HEK293 (cell line): Measurements from ENCODE around the gene RBM15B.

Source experiments
- CTCF ChIA-PET: fragments of 350-600 bp; formaldehyde crosslinking; extraction: SDS; loops from one replicate; lab custom pipeline; 2021; ENCODE audit warnings: antibody characterized with exemption; lab: Yijun Ruan, JAX
- POLR2A ChIA-PET: fragments of 300-600 bp; formaldehyde crosslinking; extraction: SDS; loops from one replicate; lab custom pipeline; 2020; ENCODE audit warnings: antibody characterized with exemption, inconsistent platforms; lab: Yijun Ruan, JAX
- H3K27ac ChIP-seq: fragments of 200-500 bp; sonication (Bioruptor generic); 2 replicates; pipeline ENCODE4 v1.5.1; 2014; ENCODE audit warnings: low read depth, low read length, control low read depth, inconsistent platforms; ENCODE audit errors: extremely low read depth
- H3K36me3 ChIP-seq, 2 experiments: fragments of 200-500 bp in 1 of 2; sonication (Bioruptor generic) in 1 of 2; 1 replicate in 1 of 2; 2 replicates in 1 of 2; pipeline ENCODE4 v1.5.1; 2014 to 2017; ENCODE audit warnings: inconsistent platforms in 2 of 2, low read length in 2 of 2; ENCODE audit not compliant: control insufficient read depth in 2 of 2, insufficient read depth in 1 of 2
- H3K4me1 ChIP-seq: fragments of 200-500 bp; sonication (Bioruptor generic); 2 replicates; pipeline ENCODE4 v1.5.1; 2014; ENCODE audit warnings: mild to moderate bottlenecking, low read length, inconsistent platforms; ENCODE audit not compliant: control insufficient read depth, insufficient read depth
- H3K4me3 ChIP-seq: 2 replicates; pipeline ENCODE4 v1.5.1; 2011; ENCODE audit warnings: low read depth, mild to moderate bottlenecking, control low read depth, low read length, moderate library complexity
- H3K9me3 ChIP-seq: fragments of 200-500 bp; sonication (Bioruptor generic); 2 replicates; pipeline ENCODE4 v1.5.1; 2014; ENCODE audit warnings: low read depth, low read length, inconsistent platforms; ENCODE audit not compliant: control insufficient read depth, insufficient read depth
- OSR2 ChIP-seq: fragments of 450-650 bp; formaldehyde crosslinking; IDR thresholded peaks from 2 replicates; pipeline ENCODE4 v1.5.1; 2016; ENCODE audit warnings: missing biosample characterization, missing genetic modification characterization
- PRDM4 ChIP-seq: fragments of 450-650 bp; formaldehyde crosslinking; IDR thresholded peaks from 2 replicates; pipeline ENCODE4 v1.5.1; 2017; ENCODE audit warnings: missing biosample characterization, missing genetic modification characterization
- SCRT2 ChIP-seq: fragments of 450-650 bp; formaldehyde crosslinking; IDR thresholded peaks from 2 replicates; pipeline ENCODE4 v1.5.1; 2016; ENCODE audit warnings: missing biosample characterization, missing genetic modification characterization
- ZBTB7A ChIP-seq: fragments of 450-650 bp; formaldehyde crosslinking; IDR thresholded peaks from 2 replicates; pipeline ENCODE4 v1.5.1; 2016; ENCODE audit warnings: low read depth, missing biosample characterization, missing genetic modification characterization
- ZNF138 ChIP-seq: fragments of 450-650 bp; formaldehyde crosslinking; IDR thresholded peaks from 2 replicates; pipeline ENCODE4 v1.5.1; 2016; ENCODE audit warnings: missing biosample characterization, missing genetic modification characterization, borderline replicate concordance
- ZNF140 ChIP-seq: fragments of 450-650 bp; formaldehyde crosslinking; IDR thresholded peaks from 2 replicates; pipeline ENCODE4 v1.5.1; 2016; ENCODE audit warnings: missing biosample characterization, missing genetic modification characterization
- ZNF155 ChIP-seq: fragments of 450-650 bp; formaldehyde crosslinking; IDR thresholded peaks from 2 replicates; pipeline ENCODE4 v1.5.1; 2016; ENCODE audit warnings: missing biosample characterization, missing genetic modification characterization
- ZNF366 ChIP-seq: fragments of 450-650 bp; formaldehyde crosslinking; conservative IDR thresholded peaks from 2 replicates; pipeline ENCODE4 v1.5.1; 2016; ENCODE audit warnings: missing biosample characterization, missing genetic modification characterization
- ZNF423 ChIP-seq: fragments of 450-650 bp; formaldehyde crosslinking; IDR thresholded peaks from 2 replicates; pipeline ENCODE4 v1.5.1; 2016; ENCODE audit warnings: missing biosample characterization, missing genetic modification characterization
- ZNF48 ChIP-seq: fragments of 450-650 bp; formaldehyde crosslinking; IDR thresholded peaks from 2 replicates; pipeline ENCODE4 v1.5.1; 2016; ENCODE audit warnings: missing biosample characterization, missing genetic modification characterization
- ZNF558 ChIP-seq: fragments of 450-650 bp; formaldehyde crosslinking; IDR thresholded peaks from 2 replicates; pipeline ENCODE4 v1.5.1; 2016; ENCODE audit warnings: missing biosample characterization, missing genetic modification characterization
- ZNF791 ChIP-seq: fragments of 450-650 bp; formaldehyde crosslinking; IDR thresholded peaks from 2 replicates; pipeline ENCODE4 v1.5.1; 2016; ENCODE audit warnings: missing biosample characterization, missing genetic modification characterization
- ZNF837 ChIP-seq: fragments of 450-650 bp; formaldehyde crosslinking; IDR thresholded peaks from 2 replicates; pipeline ENCODE4 v1.5.1; 2016; ENCODE audit warnings: missing biosample characterization, missing genetic modification characterization
- ZSCAN4 ChIP-seq: fragments of 450-650 bp; formaldehyde crosslinking; IDR thresholded peaks from 2 replicates; pipeline ENCODE4 v1.5.1; 2017; ENCODE audit warnings: missing biosample characterization, missing genetic modification characterization
- ZSCAN5A ChIP-seq: fragments of 450-650 bp; formaldehyde crosslinking; IDR thresholded peaks from 2 replicates; pipeline ENCODE4 v1.5.1; 2016; ENCODE audit warnings: missing biosample characterization, missing genetic modification characterization
- TF ChIP-seq, protein P1 (sequence below): fragments of 450-650 bp; formaldehyde crosslinking; IDR thresholded peaks from 2 replicates; pipeline ENCODE4 v1.5.0; 2017; ENCODE audit warnings: missing biosample characterization, missing genetic modification characterization, borderline replicate concordance
- TF ChIP-seq, protein P2 (sequence below): fragments of 450-650 bp; formaldehyde crosslinking; IDR thresholded peaks from 2 replicates; pipeline ENCODE4 v1.5.1; 2016; ENCODE audit warnings: missing biosample characterization, missing genetic modification characterization

RBM15B gene

DNA sequence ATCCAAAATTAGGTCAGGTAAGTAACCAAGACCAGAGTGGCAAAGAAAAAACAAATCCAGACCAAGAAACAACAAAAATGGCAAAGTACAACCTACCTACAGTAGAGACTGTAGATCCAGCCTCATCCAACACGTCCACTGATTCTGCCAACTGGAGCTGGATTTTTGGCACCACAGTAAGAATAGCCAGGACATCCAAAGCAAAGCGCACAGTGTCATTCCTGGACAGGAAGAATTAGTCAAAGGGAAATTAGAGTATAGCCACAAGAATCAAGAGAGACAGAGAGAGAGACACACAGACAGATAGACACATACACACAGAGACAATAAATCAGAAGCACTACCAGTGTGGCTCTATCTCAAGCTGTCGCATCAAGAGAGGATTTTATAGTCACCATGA, 31.1 kb downstream of the RBM15B start:
- ChIA-PET POLR2A (no interaction called here), CTCF (interaction anchor here (0.5 to 1.5 kb wide), 2 partner anchors 13 to 786 kb away, joined by 3 to 6 read pairs; no protein-coding TSS in a partner anchor)
- peaks cover 7 to 45% of the 10 kb centered on the region in 2 experiments; a peak in 2 of 3 replicates for H3K36me3 ChIP-seq
- H3K9me3 ChIP-seq = no peaks in the 10 kb centered on the region
- H3K4me1 ChIP-seq = no peaks in the 10 kb centered on the region
- H3K27ac ChIP-seq = no peak overlapping the region
- no peak overlapping the region for H3K4me3 ChIP-seq
- TF ChIP-seq ZNF48 = no peak
- TF ChIP-seq, protein P1, sequence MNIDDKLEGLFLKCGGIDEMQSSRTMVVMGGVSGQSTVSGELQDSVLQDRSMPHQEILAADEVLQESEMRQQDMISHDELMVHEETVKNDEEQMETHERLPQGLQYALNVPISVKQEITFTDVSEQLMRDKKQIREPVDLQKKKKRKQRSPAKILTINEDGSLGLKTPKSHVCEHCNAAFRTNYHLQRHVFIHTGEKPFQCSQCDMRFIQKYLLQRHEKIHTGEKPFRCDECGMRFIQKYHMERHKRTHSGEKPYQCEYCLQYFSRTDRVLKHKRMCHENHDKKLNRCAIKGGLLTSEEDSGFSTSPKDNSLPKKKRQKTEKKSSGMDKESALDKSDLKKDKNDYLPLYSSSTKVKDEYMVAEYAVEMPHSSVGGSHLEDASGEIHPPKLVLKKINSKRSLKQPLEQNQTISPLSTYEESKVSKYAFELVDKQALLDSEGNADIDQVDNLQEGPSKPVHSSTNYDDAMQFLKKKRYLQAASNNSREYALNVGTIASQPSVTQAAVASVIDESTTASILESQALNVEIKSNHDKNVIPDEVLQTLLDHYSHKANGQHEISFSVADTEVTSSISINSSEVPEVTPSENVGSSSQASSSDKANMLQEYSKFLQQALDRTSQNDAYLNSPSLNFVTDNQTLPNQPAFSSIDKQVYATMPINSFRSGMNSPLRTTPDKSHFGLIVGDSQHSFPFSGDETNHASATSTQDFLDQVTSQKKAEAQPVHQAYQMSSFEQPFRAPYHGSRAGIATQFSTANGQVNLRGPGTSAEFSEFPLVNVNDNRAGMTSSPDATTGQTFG (tag by site-specific recombination) = no peak
- no peak for TF ChIP-seq ZNF423 (tag by site-specific recombination)
- no peak for TF ChIP-seq ZSCAN4 (tag by site-specific recombination)
- TF ChIP-seq, all 188 proteins: peak for 0

DNA sequence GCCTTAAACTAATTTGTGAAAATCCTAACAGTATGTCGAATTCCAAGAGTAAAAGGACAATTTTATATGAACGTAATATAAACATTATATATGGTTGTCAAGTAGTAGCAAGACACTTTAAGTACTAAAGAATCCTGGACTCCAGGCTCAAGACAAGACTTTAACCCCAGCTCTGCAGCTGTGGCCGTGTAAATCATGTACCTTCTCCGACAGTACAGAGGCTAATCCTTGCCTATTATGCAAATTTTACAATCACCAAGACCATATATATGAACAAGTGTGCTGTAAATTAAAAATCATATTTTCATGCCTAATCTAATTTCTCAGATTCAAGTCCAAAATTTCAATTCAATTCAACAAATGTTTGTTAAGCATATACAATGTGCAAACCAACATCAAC, 35.8 kb downstream of the RBM15B start:
- no peaks in the 10 kb centered on the region for H3K9me3 ChIP-seq
- CTCF ChIA-PET = interaction anchor here (0.7 to 1.1 kb wide), 2 partner anchors 20 to 37 kb away, joined by 3 to 4 read pairs; no protein-coding TSS in a partner anchor
- H3K4me1 ChIP-seq = no peaks in the 10 kb centered on the region
- POLR2A ChIA-PET = no interaction called here
- no peak overlapping the region for H3K4me3 ChIP-seq
- H3K36me3 ChIP-seq = peaks cover 15 to 37% of the 10 kb centered on the region in 2 experiments
- TF ChIP-seq ZNF791 (tag by site-specific recombination) = no peak
- TF ChIP-seq, protein P2, sequence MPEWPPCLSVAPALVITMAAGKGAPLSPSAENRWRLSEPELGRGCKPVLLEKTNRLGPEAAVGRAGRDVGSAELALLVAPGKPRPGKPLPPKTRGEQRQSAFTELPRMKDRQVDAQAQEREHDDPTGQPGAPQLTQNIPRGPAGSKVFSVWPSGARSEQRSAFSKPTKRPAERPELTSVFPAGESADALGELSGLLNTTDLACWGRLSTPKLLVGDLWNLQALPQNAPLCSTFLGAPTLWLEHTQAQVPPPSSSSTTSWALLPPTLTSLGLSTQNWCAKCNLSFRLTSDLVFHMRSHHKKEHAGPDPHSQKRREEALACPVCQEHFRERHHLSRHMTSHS (tag by site-specific recombination) = no peak
- no peak for TF ChIP-seq ZNF138
- no peak for TF ChIP-seq ZSCAN5A (tag by site-specific recombination)
- TF ChIP-seq ZNF155 = no peak
- no peak for TF ChIP-seq OSR2 (tag by site-specific recombination)
- no peak for TF ChIP-seq SCRT2 (tag by site-specific recombination)
- TF ChIP-seq ZNF837 (tag by site-specific recombination) = no peak
- TF ChIP-seq ZNF558 (tag by site-specific recombination) = no peak
- TF ChIP-seq ZNF366 (tag by site-specific recombination) = no peak
- TF ChIP-seq ZNF140 (tag by site-specific recombination) = no peak
- TF ChIP-seq ZBTB7A (tag by site-specific recombination) = no peak
- TF ChIP-seq PRDM4 (tag by site-specific recombination) = no peak
- H3K27ac ChIP-seq = no peak overlapping the region
